Vagina (tissue), 2 donors: Measurements from ENCODE around the gene SNRNP27. TPM values are rescaled to one million over a fixed set of nuclear protein-coding genes. Genes with fewer than 3 reads are reported as not detected.

Experiments
- DNase-seq, 2 donors: peaks; one replicate each; pipeline ENCODE4 v3.0.0-alpha.2; 2017; ENCODE audit errors: extremely low spot score in 2 of 2
- H3K27ac ChIP-seq: fragments of 200-600 bp; sonication (generic); one replicate; pipeline ENCODE4 v1.5.1; 2019
- H3K27me3 ChIP-seq: fragments of 200-600 bp; sonication (generic); one replicate; pipeline ENCODE4 v1.5.1; 2019
- H3K36me3 ChIP-seq, 2 donors: fragments of 200-600 bp; sonication (generic); one replicate each; pipeline ENCODE4 v1.5.1; 2017 to 2019
- H3K4me1 ChIP-seq: fragments of 200-600 bp; sonication (generic); one replicate; pipeline ENCODE4 v1.5.1; 2019
- H3K4me3 ChIP-seq, 2 donors: fragments of 200-600 bp; sonication (generic); 1 replicate in 1 of 2; 2 replicates in 1 of 2; pipeline ENCODE4 v1.5.1; 2016 to 2019
- H3K9me3 ChIP-seq: fragments of 200-600 bp; sonication (generic); one replicate; pipeline ENCODE4 v1.5.1; 2019
- CTCF ChIP-seq, 3 experiments: fragments of 450-650 bp in 2 of 3; fragments of 200-600 bp in 1 of 3; sonication (generic) in 1 of 3; IDR thresholded peaks; one replicate each; pipeline ENCODE4 v1.5.1; 2017 to 2019; ENCODE audit warnings: antibody characterized with exemption in 3 of 3, mild to moderate bottlenecking in 2 of 3, moderate library complexity in 2 of 3
- POLR2A ChIP-seq, 2 donors: fragments of 450-650 bp; IDR thresholded peaks; one replicate each; pipeline ENCODE4 v1.6.1; 2017; ENCODE audit warnings: antibody characterized with exemption in 2 of 2, mild to moderate bottlenecking in 2 of 2, moderate library complexity in 2 of 2
- POLR2AphosphoS5 ChIP-seq, 2 donors: sonication (generic); formaldehyde crosslinking; IDR thresholded peaks; one replicate each; pipeline ENCODE4 v1.9.0; 2017; ENCODE audit warnings: antibody characterized with exemption in 2 of 2, mild to moderate bottlenecking in 2 of 2, low read depth in 1 of 2; ENCODE audit not compliant: insufficient read depth in 1 of 2
- intact Hi-C: fragments of 100-400 bp; cut with DNase I; formaldehyde crosslinking; loops from one replicate; pipeline ENCODE4 v1.15.1; 2023
- total RNA-seq: library from RNA; depleted of rRNA; stranded (reverse); fragments of >200 nt; gene quantifications from one replicate; pipeline ENCODE4 v1.2.3, GENCODE V29; 2016

Gene SNRNP27
- total RNA-seq, 1 donor from 2014 or later, result 62.9 TPM

DNA sequence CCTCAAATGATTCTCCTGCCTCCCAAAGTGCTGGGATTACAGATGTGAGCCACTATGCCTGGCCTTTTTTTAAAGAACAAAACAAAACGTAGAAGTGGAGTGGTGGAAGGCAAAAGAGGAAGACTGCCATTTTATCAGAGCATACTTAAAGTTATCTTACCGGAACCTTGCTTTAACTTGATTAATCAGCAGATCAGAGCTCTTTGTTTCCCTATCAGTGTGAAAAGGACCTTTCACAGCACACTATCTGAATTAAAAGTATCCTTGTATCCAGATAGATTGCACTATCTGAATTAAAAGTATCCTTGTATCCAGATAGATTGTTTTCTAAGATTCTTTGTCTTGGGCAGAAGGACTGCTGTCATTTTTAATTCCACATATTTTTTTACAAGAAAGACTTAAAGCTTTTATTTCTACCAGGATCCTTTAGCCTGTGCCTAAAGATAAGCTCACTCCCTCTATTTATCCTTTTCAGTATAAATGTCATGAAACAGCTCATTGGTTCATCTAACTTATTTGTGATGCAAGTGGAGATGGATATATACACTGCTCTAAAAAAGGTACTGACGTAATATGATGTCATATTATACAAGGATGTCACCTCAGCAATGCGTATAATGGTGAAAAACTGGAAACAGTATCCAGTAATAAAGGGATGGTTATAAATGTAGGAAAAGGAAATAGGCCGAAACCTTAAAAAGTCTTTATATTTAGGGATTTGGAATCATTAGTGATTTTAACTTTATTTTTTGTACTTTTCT is 46.5 kb upstream of the SNRNP27 start:
- TF ChIP-seq POLR2AphosphoS5 (IDR thresholded peaks at IDR 0.05; ENCODE audit: insufficient read depth in 1 of 2, low read depth in 1 of 2) (no peak), CTCF (IDR thresholded peaks at IDR 0.05) (no peak), POLR2A (IDR thresholded peaks at IDR 0.05) (no peak)
- no peaks in the 10 kb centered on the region for H3K4me1 ChIP-seq
- no peaks in the 10 kb centered on the region for H3K9me3 ChIP-seq
- intact Hi-C loops, result no loop called here
- no peaks in the 10 kb centered on the region for H3K27me3 ChIP-seq
- DNase-seq, result no peak
- H3K27ac ChIP-seq, result no peak overlapping the region
- H3K4me3 ChIP-seq, result no peak overlapping the region
- H3K36me3 ChIP-seq, result peaks cover 0 to 17% of the 10 kb centered on the region in 2 donors

- H3K27ac ChIP-seq, result no peak overlapping the region
- intact Hi-C loops, result no loop called here
- no peaks in the 10 kb centered on the region for H3K9me3 ChIP-seq
- TF ChIP-seq CTCF (IDR thresholded peaks at IDR 0.05) (no peak), POLR2AphosphoS5 (IDR thresholded peaks at IDR 0.05; ENCODE audit: insufficient read depth in 1 of 2, low read depth in 1 of 2) (no peak), POLR2A (IDR thresholded peaks at IDR 0.05) (no peak)
- H3K36me3 ChIP-seq, result peaks cover 0 to 17% of the 10 kb centered on the region in 2 donors
- no peaks in the 10 kb centered on the region for H3K4me1 ChIP-seq
- H3K4me3 ChIP-seq, result no peak overlapping the region
- H3K27me3 ChIP-seq, result no peaks in the 10 kb centered on the region
- no peak for DNase-seq
Measured at GRCh38 chr2:69848186-69848790, 45.5 kb upstream of the SNRNP27 start.

- intact Hi-C loops, result no loop called here
Measured at GRCh38 chr2:69858261-69858660, 35.5 kb upstream of the SNRNP27 start.

GRCh38 chr2:69863298-69863697 is 30.5 kb upstream of the SNRNP27 start:
- H3K36me3 ChIP-seq, result peaks cover 0 to 24% of the 10 kb centered on the region in 2 donors
- no peaks in the 10 kb centered on the region for H3K9me3 ChIP-seq
- H3K4me1 ChIP-seq, result no peaks in the 10 kb centered on the region
- H3K4me3 ChIP-seq, result no peak overlapping the region
- no peak overlapping the region for H3K27ac ChIP-seq
- TF ChIP-seq POLR2A (IDR thresholded peaks at IDR 0.05), result no peak
- TF ChIP-seq CTCF (IDR thresholded peaks at IDR 0.05), result no peak
- H3K27me3 ChIP-seq, result no peaks in the 10 kb centered on the region
- intact Hi-C loops, result no loop called here
- no peak for DNase-seq

More at GRCh38 chr2:69858261-69858660, 35.5 kb upstream of the SNRNP27 start:
- no peak for TF ChIP-seq CTCF (IDR thresholded peaks at IDR 0.05)
- DNase-seq, result no peak
- Histone ChIP-seq H3K36me3 (no peaks in the 10 kb centered on the region), H3K9me3 (no peaks in the 10 kb centered on the region), H3K27me3 (no peaks in the 10 kb centered on the region), H3K4me1 (no peaks in the 10 kb centered on the region), H3K4me3 (no peak overlapping the region), H3K27ac (no peak overlapping the region)

- intact Hi-C loops, result no loop called here
- TF ChIP-seq POLR2A (IDR thresholded peaks at IDR 0.05), result no peak
- TF ChIP-seq POLR2AphosphoS5 (IDR thresholded peaks at IDR 0.05; ENCODE audit: insufficient read depth in 1 of 2, low read depth in 1 of 2), result no peak
- no peak for TF ChIP-seq CTCF (IDR thresholded peaks at IDR 0.05)
- no peak for DNase-seq
Measured at GRCh38 chr2:69888451-69888850, 5.3 kb upstream of the SNRNP27 start.

More at GRCh38 chr2:69888451-69888850, 5.3 kb upstream of the SNRNP27 start:
- Histone ChIP-seq H3K9me3 (no peaks in the 10 kb centered on the region), H3K4me1 (no peaks in the 10 kb centered on the region), H3K27me3 (no peaks in the 10 kb centered on the region), H3K36me3 (no peaks in the 10 kb centered on the region), H3K4me3 (no peak overlapping the region), H3K27ac (no peak overlapping the region)
